ENCODE data around the gene TRABD2A. TPM values are rescaled to one million over a fixed set of nuclear protein-coding genes. Genes with fewer than 3 reads are reported as not detected.

Gene TRABD2A
- total and polyA plus RNA-seq, 2 experiments from 2014 or later = 3.4 to 5.0 TPM

DNA sequence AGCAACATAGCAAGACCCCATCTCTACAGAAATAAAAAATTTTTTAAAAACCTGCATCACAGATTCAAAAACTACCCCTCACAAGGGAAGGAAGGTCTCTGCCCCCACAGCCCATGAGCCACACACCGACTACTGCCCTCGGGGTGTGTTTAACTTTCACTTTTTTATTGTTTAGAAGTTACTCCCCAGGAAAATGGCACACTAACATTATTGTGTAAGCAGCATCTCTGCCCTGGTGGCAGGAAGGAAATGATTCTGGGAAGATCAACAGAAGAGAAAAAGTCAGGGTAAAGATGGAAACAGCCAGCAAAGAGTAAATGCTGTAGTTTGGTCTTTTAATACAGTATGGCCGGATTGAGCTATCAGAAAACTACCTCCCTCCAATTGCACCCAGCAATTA is 21.9 kb downstream of the TRABD2A start:
- WGBS, 2 experiments (ENCODE audit: low coverage in 1 of 2, low lambda C conversion rate in 2 of 2, missing lambda C conversion rate in 2 of 2) = 66 to 71% methylated on average over 3 of the region's 3 CpGs
- no peak for TF ChIP-seq EZH2phosphoT487 (IDR thresholded peaks at IDR 0.05; ENCODE audit: insufficient read depth, low read depth)
- no peak for TF ChIP-seq EZH2 (IDR thresholded peaks at IDR 0.05; ENCODE audit: insufficient read depth, poor library complexity, severe bottlenecking)
- Histone ChIP-seq H3K9me2 (ENCODE audit: insufficient read depth) (no peaks in the 10 kb centered on the region), H4K20me1 (ENCODE audit: insufficient read depth) (no peaks in the 10 kb centered on the region), H3K36me3 (ENCODE audit: low read depth) (no peaks in the 10 kb centered on the region), H2AFZ (no peak overlapping the region), H3F3A (ENCODE audit: insufficient read depth) (no peaks in the 10 kb centered on the region), H3K79me2 (ENCODE audit: insufficient read depth) (no peaks in the 10 kb centered on the region), H3K9ac (no peak overlapping the region), H3K4me2 (ENCODE audit: unreplicated experiment) (no peak overlapping the region), H3K27ac (no peak overlapping the region), H3K9me3 (ENCODE audit: low read depth) (no peaks in the 10 kb centered on the region), H3K4me1 (ENCODE audit: insufficient read depth) (no peaks in the 10 kb centered on the region), H3K4me3 (no peak overlapping the region), H3K27me3 (replicated peaks; ENCODE audit: insufficient read depth) (no peaks in the 10 kb centered on the region)
- DNase-seq = no peak
- in situ Hi-C loops (cut with MboI) = loop anchor here (25.0 kb wide), 1 partner anchor 522 kb away; no protein-coding TSS in a partner anchor

DNA sequence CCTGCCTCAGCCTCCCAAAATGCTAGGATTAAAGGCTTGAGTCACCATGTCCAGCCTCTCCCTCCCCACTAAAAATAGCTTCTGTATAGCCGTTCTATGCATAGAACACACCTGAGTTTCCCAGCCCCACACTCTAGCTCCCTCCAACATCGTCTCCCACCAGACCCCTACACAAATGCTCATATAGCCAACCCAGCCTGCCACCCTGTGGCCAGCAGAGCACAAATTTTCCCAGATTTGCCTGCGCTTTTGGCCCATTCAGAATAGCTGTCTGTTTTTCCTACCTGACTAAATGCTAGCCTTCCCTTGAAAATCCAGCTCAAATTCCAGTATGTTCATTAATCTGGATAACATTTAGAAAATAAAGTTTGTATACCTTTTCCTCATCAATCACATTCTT is 22.8 kb downstream of the TRABD2A start:
- Histone ChIP-seq H3K4me3 (no peak overlapping the region), H3K9ac (no peak overlapping the region), H2AFZ (no peak overlapping the region), H3K79me2 (ENCODE audit: insufficient read depth) (no peaks in the 10 kb centered on the region), H3K36me3 (ENCODE audit: low read depth) (no peaks in the 10 kb centered on the region), H3K27ac (no peak overlapping the region), H3K9me3 (ENCODE audit: low read depth) (no peaks in the 10 kb centered on the region), H3K4me2 (ENCODE audit: unreplicated experiment) (no peak overlapping the region), H3K27me3 (replicated peaks; ENCODE audit: insufficient read depth) (no peaks in the 10 kb centered on the region), H4K20me1 (ENCODE audit: insufficient read depth) (no peaks in the 10 kb centered on the region), H3K9me2 (ENCODE audit: insufficient read depth) (no peaks in the 10 kb centered on the region), H3F3A (ENCODE audit: insufficient read depth) (no peaks in the 10 kb centered on the region), H3K4me1 (ENCODE audit: insufficient read depth) (no peaks in the 10 kb centered on the region)
- TF ChIP-seq EZH2phosphoT487 (IDR thresholded peaks at IDR 0.05; ENCODE audit: insufficient read depth, low read depth) (no peak), EZH2 (IDR thresholded peaks at IDR 0.05; ENCODE audit: insufficient read depth, poor library complexity, severe bottlenecking) (no peak)
- in situ Hi-C loops (cut with MboI) = loop anchor here (25.0 kb wide), 1 partner anchor 521 kb away; no protein-coding TSS in a partner anchor
- WGBS, 2 experiments (ENCODE audit: low coverage in 1 of 2, low lambda C conversion rate in 2 of 2, missing lambda C conversion rate in 2 of 2) = 94 to 97% methylated on average over 3 of the region's 3 CpGs
- no peak for DNase-seq

DNA sequence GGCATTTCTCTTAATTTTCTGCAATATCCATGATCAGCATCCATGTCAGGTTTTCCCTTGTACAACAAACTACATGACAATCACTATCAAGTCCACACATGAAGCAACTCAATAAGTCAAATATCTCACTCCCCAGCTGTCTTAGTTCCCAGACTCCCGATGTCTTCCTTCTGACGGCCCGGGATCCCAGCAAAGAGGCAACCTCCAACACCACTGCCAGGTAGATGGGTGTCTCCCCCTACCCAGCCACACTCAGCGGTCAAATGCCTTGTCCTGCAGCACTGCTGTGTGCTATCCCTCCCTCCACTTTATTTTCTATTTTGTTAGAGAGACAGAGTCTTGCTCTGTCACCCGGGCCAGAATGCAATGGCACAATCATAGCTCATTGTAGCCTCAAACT is 23.3 kb downstream of the TRABD2A start:
- Histone ChIP-seq H3K4me2 (ENCODE audit: unreplicated experiment) (no peak overlapping the region), H3K27ac (no peak overlapping the region), H3K9me2 (ENCODE audit: insufficient read depth) (no peaks in the 10 kb centered on the region), H3K9me3 (ENCODE audit: low read depth) (no peaks in the 10 kb centered on the region), H3K4me1 (ENCODE audit: insufficient read depth) (no peaks in the 10 kb centered on the region), H2AFZ (no peak overlapping the region), H3F3A (ENCODE audit: insufficient read depth) (no peaks in the 10 kb centered on the region), H3K36me3 (ENCODE audit: low read depth) (no peaks in the 10 kb centered on the region), H3K9ac (no peak overlapping the region), H3K27me3 (replicated peaks; ENCODE audit: insufficient read depth) (no peaks in the 10 kb centered on the region), H3K4me3 (no peak overlapping the region), H3K79me2 (ENCODE audit: insufficient read depth) (no peaks in the 10 kb centered on the region), H4K20me1 (ENCODE audit: insufficient read depth) (no peaks in the 10 kb centered on the region)
- in situ Hi-C loops (cut with MboI) = loop anchor here (25.0 kb wide), 1 partner anchor 520 kb away; no protein-coding TSS in a partner anchor
- no peak for DNase-seq
- TF ChIP-seq EZH2phosphoT487 (IDR thresholded peaks at IDR 0.05; ENCODE audit: insufficient read depth, low read depth) (no peak), EZH2 (IDR thresholded peaks at IDR 0.05; ENCODE audit: insufficient read depth, poor library complexity, severe bottlenecking) (no peak)
- WGBS, 2 experiments (ENCODE audit: low coverage in 1 of 2, low lambda C conversion rate in 2 of 2, missing lambda C conversion rate in 2 of 2) = 92 to 97% methylated on average over 5 of the region's 5 CpGs

DNA sequence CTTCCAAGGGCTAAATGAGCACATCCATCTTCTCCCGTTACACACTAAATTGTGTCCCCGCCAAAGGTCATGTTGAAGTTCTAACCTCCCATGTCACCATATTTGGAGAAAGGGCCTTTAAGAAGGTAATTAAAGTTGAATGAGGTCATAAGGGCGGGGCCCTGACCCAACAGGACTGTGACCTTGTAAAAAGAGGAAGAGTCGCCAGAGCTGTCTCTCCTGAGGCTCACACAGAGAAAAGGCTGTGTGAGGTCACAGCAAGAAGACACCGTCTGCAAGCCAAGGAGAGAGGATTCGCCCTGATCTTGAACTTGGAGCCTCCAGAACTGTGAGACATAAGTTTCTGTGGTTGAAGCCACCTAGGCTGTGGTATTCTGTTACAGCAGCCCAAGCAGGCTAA is 24.1 kb downstream of the TRABD2A start:
- no peak for TF ChIP-seq EZH2 (IDR thresholded peaks at IDR 0.05; ENCODE audit: insufficient read depth, poor library complexity, severe bottlenecking)
- H3F3A ChIP-seq (ENCODE audit: insufficient read depth) = no peaks in the 10 kb centered on the region

GRCh38 chr2:84855731-84856130 is 25.2 kb downstream of the TRABD2A start:
- no peaks in the 10 kb centered on the region for H3K27me3 ChIP-seq (replicated peaks; ENCODE audit: insufficient read depth)
- no peak for DNase-seq
- H3K9me3 ChIP-seq (ENCODE audit: low read depth) = no peaks in the 10 kb centered on the region
- no peak overlapping the region for H3K4me3 ChIP-seq
- no peaks in the 10 kb centered on the region for H4K20me1 ChIP-seq (ENCODE audit: insufficient read depth)
- no peaks in the 10 kb centered on the region for H3K4me1 ChIP-seq (ENCODE audit: insufficient read depth)
- H2AFZ ChIP-seq = no peak overlapping the region
- no peaks in the 10 kb centered on the region for H3K9me2 ChIP-seq (ENCODE audit: insufficient read depth)
- in situ Hi-C loops (cut with MboI) = loop anchor here (25.0 kb wide), 1 partner anchor 518 kb away; no protein-coding TSS in a partner anchor
- no peaks in the 10 kb centered on the region for H3K36me3 ChIP-seq (ENCODE audit: low read depth)
- WGBS, 2 experiments (ENCODE audit: low coverage in 1 of 2, low lambda C conversion rate in 2 of 2, missing lambda C conversion rate in 2 of 2) = 44 to 61% methylated on average over 9 to 11 of the region's 11 CpGs
- H3K27ac ChIP-seq = no peak overlapping the region
- no peak overlapping the region for H3K4me2 ChIP-seq (ENCODE audit: unreplicated experiment)
- no peak for TF ChIP-seq EZH2phosphoT487 (IDR thresholded peaks at IDR 0.05; ENCODE audit: insufficient read depth, low read depth)
- TF ChIP-seq EZH2 (IDR thresholded peaks at IDR 0.05; ENCODE audit: insufficient read depth, poor library complexity, severe bottlenecking) = no peak
- no peaks in the 10 kb centered on the region for H3F3A ChIP-seq (ENCODE audit: insufficient read depth)
- H3K79me2 ChIP-seq (ENCODE audit: insufficient read depth) = no peaks in the 10 kb centered on the region
- no peak overlapping the region for H3K9ac ChIP-seq

More for the DNA sequence above, 24.1 kb downstream of the TRABD2A start:
- Histone ChIP-seq H3K4me1 (ENCODE audit: insufficient read depth) (no peaks in the 10 kb centered on the region), H3K79me2 (ENCODE audit: insufficient read depth) (no peaks in the 10 kb centered on the region), H3K4me2 (ENCODE audit: unreplicated experiment) (no peak overlapping the region), H3K9me3 (ENCODE audit: low read depth) (no peaks in the 10 kb centered on the region), H3K9ac (no peak overlapping the region), H3K27ac (no peak overlapping the region), H4K20me1 (ENCODE audit: insufficient read depth) (no peaks in the 10 kb centered on the region), H3K27me3 (replicated peaks; ENCODE audit: insufficient read depth) (no peaks in the 10 kb centered on the region), H3K36me3 (ENCODE audit: low read depth) (no peaks in the 10 kb centered on the region), H2AFZ (no peak overlapping the region), H3K9me2 (ENCODE audit: insufficient read depth) (no peaks in the 10 kb centered on the region), H3K4me3 (no peak overlapping the region)
- DNase-seq = no peak
- 95 to 96% methylated on average over 6 of the region's 6 CpGs for WGBS, 2 experiments (ENCODE audit: low coverage in 1 of 2, low lambda C conversion rate in 2 of 2, missing lambda C conversion rate in 2 of 2)
- in situ Hi-C loops (cut with MboI) = loop anchor here (25.0 kb wide), 1 partner anchor 519 kb away; no protein-coding TSS in a partner anchor

All from GM23248 (cell line).